ENCODE results near the gene WDR48.

The WDR48 gene

DNA sequence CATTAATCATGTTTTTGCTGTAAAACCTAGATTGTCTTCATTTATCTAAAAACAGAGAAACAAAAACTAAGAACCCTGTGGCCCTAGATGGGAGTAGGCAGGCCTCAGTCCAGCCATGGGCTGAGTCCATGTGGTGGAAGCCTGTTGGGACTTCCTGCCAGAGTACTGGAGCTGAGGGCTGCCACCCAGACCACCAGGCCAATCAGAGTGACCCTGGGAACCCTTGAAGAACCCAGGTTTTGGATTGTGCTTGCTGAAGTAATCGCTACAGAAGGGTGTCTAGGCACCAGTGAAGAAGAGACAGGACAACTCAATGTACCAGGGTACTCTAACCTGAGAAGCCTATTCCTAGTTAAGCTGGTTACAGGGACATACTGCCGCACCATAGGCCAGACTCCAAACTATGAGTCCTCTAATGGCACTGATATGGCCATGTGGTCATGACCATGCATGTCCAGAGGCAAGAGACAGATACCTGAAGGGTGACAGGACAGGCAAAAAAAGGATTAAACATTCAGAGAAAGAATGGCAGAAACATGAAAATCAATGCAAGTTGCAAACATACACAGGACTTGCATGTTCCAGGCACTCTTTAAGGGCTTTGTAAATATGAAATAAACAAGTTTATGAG is 88.6 kb downstream of the WDR48 start:
- peak in 1 of 2 donors; percentile 21 for DNase-seq

DNA sequence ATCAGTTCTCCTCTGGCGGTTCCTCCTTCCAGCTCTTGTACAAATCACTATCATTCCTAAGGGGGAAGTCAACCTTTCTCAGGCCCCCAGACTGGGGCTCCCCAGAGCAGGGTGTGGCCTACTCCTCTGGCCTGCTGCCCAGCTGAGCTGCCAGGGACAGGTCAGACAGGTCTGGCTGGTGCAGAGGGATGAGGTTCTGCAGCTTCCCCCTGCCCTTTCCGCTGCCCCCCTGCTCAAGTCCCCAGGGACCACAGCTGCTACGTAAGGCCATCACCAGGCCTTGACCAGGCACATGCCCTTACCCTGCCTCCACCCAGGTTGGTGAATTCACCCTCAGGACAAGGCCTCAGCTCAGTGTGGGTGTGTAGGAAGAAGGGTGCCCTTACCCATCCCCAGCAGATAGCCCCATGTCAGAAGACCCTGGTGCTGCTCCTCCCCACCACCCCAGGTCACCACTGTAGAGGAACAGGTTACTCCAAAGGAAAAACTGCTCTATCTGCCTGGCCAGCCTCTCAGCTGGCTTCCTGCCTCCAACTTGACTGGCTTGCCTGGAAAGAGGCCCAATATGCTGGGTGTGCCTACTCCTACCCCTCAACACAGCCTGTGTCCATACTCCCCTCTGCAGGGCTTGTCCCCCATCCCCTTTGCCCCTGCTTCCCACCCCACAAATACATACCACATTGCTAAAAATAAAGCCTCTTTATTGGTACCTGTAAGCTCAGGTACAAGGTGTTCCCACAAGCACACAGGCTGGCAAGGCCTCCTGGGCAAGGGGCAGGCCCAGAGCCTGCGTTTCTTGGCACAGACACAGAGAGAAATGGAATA is 89.6 kb downstream of the WDR48 start:
- peak in 1 of 2 donors; percentile 54 for DNase-seq

DNA sequence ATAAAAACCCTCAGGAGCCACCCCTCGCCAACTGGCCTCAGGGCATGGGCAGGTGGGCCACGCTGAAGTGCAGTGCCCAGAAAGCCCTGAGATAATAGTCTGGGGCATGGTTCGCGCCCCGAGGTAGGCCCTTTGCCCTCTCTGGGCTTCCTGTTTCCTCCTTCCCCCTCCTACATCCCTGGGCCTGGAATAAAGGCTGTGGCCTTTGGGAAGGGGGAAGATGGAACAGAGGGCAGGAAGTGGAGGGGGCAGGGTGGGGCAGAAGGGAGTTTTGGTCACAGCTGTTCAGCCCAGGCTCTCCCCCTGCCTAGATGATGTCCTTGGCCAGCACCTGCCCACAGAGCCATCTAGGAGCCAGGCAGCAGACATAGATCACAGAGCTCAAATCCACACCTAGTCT is 90.3 kb downstream of the WDR48 start:
- no peak for DNase-seq

DNA sequence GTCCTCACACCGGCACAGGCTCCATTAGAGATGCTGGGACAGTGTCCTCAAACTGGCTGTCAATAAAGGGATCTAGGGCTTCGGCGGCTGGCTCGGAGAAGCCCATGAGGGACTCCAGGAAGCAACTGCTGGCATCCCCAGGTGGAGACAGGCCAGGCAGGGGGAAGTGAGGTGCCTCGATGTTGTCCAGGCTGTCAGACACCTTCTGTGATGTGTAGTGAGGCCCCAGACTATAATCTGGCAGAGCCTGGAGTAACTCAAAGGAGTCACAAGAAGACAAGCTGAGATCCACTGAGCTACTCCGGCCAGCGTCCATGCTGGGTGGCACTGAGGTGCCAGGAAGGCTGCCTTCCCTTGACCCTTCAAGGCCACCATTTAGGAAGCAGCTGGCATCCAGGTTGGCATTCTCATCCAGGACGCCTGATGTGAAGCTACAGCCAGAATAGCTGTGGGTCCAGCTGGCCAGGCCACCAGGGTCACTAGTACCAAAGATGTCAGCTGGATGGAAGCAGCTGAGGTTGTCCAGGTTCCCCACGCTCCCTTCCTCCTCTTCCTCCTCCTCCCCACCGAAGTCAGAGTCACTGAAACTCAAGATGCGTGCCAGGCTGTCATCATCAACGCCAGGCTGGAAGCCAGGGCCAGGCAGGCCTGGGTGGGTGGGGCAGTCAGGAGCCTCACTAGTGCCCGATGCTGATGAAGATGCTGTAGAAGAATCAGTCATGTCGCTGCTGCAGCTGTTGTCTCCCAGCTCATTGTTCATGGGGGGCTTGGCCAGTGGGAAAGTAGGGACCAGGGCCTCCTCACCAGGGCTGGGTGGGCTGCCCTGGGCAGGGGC is 91.5 kb downstream of the WDR48 start:
- DNase-seq, result no peak

DNA sequence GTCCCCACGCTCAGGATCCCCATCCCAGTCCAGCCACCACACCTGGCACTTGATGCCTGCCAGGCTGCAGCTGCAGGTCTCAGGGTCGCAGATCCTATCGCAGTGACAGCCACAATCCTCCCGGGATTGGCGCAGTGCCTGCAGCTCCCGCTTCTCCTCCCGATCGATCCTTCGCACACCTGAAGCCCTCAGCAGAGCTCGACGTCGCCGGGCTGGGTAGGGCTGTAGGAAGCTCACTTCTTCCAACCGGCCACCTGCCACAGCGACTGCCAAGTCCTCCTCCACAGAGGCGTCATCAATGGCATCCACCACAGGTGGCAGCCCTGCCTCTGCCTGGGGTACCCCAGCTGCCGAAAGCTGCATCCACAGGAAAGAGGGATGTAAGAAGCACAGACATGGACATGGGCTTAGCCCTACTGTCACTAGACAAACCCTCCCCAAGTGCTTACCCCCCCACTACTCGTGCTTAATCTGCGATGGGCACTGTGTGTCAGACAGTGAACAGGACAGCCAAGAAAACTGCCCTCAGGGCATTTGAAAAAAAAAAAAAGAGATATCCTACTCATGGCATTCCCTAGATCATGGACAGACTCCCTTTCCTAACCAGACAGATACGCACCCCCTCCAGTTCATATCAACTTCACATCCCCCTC is 92.4 kb downstream of the WDR48 start:
- no peak for DNase-seq

DNA sequence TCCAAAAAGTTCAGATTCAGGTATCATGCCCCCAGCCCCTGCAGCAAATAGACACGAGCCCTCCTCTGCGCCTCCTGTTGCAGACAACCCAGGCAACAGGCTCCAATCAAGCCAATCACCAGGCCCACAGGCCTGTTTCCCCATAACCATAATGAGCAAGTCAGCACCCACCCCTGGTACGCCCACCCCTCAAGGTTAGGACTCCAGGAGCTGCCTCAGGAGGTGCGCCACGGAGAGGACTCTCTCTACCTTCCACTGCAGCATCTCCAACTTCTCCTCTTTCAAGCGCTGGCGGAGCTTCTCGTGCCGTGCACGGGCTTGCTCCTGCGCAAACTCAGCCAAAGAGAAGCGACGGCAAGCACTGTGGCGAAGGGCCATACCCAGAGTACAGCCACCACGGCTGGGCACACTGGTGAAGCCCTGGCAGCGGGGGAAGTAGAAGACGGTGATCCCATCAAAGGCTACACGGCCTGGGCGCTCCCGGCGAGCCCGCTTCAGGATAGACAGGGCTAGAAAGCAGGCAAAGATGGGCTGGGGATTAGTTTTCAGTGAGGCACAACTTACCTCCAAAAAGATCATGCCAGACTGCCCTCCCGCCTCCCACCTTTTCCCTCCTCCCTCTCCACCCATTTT is 93.0 kb downstream of the WDR48 start:
- DNase-seq, result no peak

DNA sequence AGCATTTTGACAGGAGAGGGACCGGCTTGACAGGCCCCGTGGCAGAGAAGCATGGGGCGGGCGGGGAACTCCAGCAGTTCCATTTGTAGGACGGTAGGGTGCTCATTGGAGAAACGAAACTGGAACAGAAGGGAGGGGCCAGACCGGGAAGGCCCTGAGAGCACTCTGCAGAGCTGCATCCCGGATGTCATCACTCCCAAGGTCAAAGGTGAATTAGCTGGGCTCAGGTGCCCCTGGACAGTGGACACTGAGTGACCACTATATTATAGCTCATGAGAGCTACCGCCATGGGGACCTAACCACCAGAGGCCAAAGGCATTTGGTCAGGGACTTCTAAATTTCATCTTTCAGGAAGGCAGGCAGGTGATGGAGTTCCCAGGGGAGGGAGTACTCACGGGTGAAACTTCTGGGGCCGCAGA is 94.3 kb downstream of the WDR48 start:
- DNase-seq, result peak; percentile 57 to 77
